K562 (cell line): Measurements from ENCODE around the gene NUP188. TPM values are rescaled to one million over a fixed set of nuclear protein-coding genes. Genes with fewer than 3 reads are reported as not detected.

Source experiments
- CBX1 ChIP-seq: sonication (generic); IDR thresholded peaks from 2 replicates; pipeline ENCODE4 v1.6.1; 2016; ENCODE audit warnings: antibody characterized with exemption, low read depth, mild to moderate bottlenecking
- E2F3 ChIP-seq: fragments of 250-450 bp; sonication (Bioruptor Pico); IDR thresholded peaks from 2 replicates; pipeline ENCODE4 v1.4.0; 2020; ENCODE audit warnings: mild to moderate bottlenecking
- NCOA2 ChIP-seq, 2 experiments: fragments of 450-650 bp; IDR thresholded peaks; 2 replicates each; pipeline ENCODE4 v1.6.1; 2018; ENCODE audit warnings: mild to moderate bottlenecking in 2 of 2, moderate library complexity in 1 of 2; ENCODE audit not compliant: partially characterized antibody in 2 of 2
- NR1H2 ChIP-seq: sonication (generic); formaldehyde crosslinking; IDR thresholded peaks from 2 replicates; pipeline ENCODE4 v1.4.0; 2020; ENCODE audit warnings: mild to moderate bottlenecking, missing genetic modification reagents
- SAP30 ChIP-seq: fragments of 200-600 bp; sonication (generic); IDR thresholded peaks from 2 replicates; pipeline ENCODE4 v1.6.1; 2012; ENCODE audit warnings: borderline replicate concordance, low read depth, mild to moderate bottlenecking, moderate library complexity, low read length, control low read depth, inconsistent platforms; ENCODE audit not compliant: insufficient read depth, poor library complexity, severe bottlenecking
- SMARCC2 ChIP-seq: fragments of 450-650 bp; IDR thresholded peaks from 2 replicates; pipeline ENCODE4 v1.6.1; 2017; ENCODE audit warnings: antibody characterized with exemption, moderate library complexity, mild to moderate bottlenecking, low read depth
- SRSF7 ChIP-seq: fragments of 200-400 bp; formaldehyde crosslinking; optimal IDR thresholded peaks from 2 replicates; pipeline ENCODE3; 2017; ENCODE audit warnings: mild to moderate bottlenecking, low read depth, low read length
- ZNF12 ChIP-seq: sonication (generic); formaldehyde crosslinking; IDR thresholded peaks from 2 replicates; pipeline ENCODE4 v1.4.0; 2020; ENCODE audit warnings: mild to moderate bottlenecking, missing genetic modification reagents
- ZNF354B ChIP-seq: fragments of 250-450 bp; sonication (Bioruptor Pico); IDR thresholded peaks from 2 replicates; pipeline ENCODE4 v1.4.0; 2020
- polyA plus RNA-seq, 8 experiments: library from polyadenylated mRNA; depleted of rRNA in 4 of 8; stranded (reverse) in 5 of 8; unstranded in 3 of 8; fragments of >200 nt; fragmentation: Nextera tagmentation in 2 of 8; fragmentation: Illumina TruSeq in 1 of 8; extraction: Ambion mirVana in 2 of 8; extraction: Trizol in 1 of 8; gene quantifications; 2 replicates each; pipeline versions ENCODE4 v1.2.1 to v1.2.3, GENCODE V29; 2011 to 2014; ENCODE audit warnings: inconsistent platforms in 1 of 8, missing spikeins in 1 of 8
- total RNA-seq, 7 experiments: library from RNA; depleted of rRNA in 6 of 7; stranded (reverse); fragments of >200 nt in 6 of 7; fragmentation: Illumina TruSeq in 2 of 7; extraction: Trizol in 2 of 7; gene quantifications; 2 replicates each; pipeline versions ENCODE4 v1.2.1 to v1.2.3, GENCODE V29; 2011 to 2021; ENCODE audit warnings: low replicate concordance in 1 of 7
- TF ChIP-seq, protein P1 (sequence below): fragments of 450-650 bp; IDR thresholded peaks from 2 replicates; pipeline ENCODE4 v1.6.1; 2018; ENCODE audit not compliant: partially characterized antibody
- TF ChIP-seq, protein P2 (sequence below): fragments of 250-450 bp; sonication (Bioruptor Pico); IDR thresholded peaks from 2 replicates; pipeline ENCODE4 v1.4.0; 2020
- TF ChIP-seq, protein P3 (sequence below): fragments of 450-650 bp; formaldehyde crosslinking; conservative IDR thresholded peaks from 2 replicates; pipeline ENCODE4 v1.4.0; 2022; ENCODE audit warnings: mild to moderate bottlenecking, missing genetic modification characterization

NUP188 gene
- total and polyA plus RNA-seq, 9 of the 15 experiments (the other 6 are each of a cell fraction or from before 2014, with no cell fraction given), result 11.7 to 135 (median 70.6) TPM

DNA sequence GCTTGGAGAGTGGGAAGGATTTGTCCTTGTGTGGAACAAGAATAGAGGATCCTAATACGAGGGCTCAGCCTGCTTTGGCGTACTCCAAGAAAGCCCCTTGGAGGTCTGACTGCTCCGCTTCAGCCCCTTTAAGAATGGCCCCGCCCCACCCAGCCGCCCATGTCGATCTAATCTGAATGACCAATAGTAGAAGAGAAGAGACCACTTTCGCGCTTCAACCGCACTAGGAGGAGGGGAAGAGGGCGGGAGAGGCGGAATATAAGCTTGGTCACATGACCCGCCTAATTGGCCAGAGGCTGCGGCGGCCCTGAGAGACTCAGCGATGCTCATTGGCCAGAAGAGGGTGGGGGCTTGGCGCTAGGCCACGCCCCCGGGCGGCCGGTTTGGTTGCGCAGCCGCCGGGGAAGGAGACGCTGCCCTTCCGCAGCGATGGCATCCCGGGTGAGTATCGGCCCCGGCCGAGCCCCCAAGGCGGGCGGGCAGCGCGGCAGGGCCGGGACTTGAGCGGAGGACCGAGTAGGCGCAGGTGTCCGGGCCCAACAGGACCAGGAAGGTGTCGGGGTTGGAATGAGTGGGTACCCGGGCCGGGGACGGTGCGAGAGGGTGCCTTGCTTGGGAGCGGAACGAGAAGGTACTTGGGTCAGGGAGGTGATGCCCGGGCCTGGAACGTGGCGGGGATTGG is 88.9 kb downstream of the NUP188 start, which contains the start of gene MIGA2 (continued):
- TF ChIP-seq NR1H2 (no peak), SMARCC2 (no peak), ZNF354B (no peak), E2F3 (no peak), SAP30 (peak; percentile 84), NCOA2 (IDR thresholded peaks at IDR 0.05; ENCODE audit: partially characterized antibody in 2 of 2) (no peak), ZNF12 (CRISPR knock-in tag) (no peak), CBX1 (no peak; the same call in 1 of the 2 replicates), SRSF7 (no peak)
- TF ChIP-seq, protein P1, sequence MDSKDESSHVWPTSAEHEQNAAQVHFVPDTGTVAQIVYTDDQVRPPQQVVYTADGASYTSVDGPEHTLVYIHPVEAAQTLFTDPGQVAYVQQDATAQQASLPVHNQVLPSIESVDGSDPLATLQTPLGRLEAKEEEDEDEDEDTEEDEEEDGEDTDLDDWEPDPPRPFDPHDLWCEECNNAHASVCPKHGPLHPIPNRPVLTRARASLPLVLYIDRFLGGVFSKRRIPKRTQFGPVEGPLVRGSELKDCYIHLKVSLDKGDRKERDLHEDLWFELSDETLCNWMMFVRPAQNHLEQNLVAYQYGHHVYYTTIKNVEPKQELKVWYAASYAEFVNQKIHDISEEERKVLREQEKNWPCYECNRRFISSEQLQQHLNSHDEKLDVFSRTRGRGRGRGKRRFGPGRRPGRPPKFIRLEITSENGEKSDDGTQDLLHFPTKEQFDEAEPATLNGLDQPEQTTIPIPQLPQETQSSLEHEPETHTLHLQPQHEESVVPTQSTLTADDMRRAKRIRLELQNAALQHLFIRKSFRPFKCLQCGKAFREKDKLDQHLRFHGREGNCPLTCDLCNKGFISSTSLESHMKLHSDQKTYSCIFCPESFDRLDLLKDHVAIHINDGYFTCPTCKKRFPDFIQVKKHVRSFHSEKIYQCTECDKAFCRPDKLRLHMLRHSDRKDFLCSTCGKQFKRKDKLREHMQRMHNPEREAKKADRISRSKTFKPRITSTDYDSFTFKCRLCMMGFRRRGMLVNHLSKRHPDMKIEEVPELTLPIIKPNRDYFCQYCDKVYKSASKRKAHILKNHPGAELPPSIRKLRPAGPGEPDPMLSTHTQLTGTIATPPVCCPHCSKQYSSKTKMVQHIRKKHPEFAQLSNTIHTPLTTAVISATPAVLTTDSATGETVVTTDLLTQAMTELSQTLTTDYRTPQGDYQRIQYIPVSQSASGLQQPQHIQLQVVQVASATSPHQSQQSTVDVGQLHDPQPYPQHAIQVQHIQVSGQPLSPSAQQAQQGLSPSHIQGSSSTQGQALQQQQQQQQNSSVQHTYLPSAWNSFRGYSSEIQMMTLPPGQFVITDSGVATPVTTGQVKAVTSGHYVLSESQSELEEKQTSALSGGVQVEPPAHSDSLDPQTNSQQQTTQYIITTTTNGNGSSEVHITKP, result peak; percentile 56
- TF ChIP-seq, protein P2, sequence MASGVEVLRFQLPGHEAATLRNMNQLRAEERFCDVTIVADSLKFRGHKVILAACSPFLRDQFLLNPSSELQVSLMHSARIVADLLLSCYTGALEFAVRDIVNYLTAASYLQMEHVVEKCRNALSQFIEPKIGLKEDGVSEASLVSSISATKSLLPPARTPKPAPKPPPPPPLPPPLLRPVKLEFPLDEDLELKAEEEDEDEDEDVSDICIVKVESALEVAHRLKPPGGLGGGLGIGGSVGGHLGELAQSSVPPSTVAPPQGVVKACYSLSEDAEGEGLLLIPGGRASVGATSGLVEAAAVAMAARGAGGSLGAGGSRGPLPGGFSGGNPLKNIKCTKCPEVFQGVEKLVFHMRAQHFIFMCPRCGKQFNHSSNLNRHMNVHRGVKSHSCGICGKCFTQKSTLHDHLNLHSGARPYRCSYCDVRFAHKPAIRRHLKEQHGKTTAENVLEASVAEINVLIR (CRISPR knock-in tag), result no peak
- TF ChIP-seq, protein P3, sequence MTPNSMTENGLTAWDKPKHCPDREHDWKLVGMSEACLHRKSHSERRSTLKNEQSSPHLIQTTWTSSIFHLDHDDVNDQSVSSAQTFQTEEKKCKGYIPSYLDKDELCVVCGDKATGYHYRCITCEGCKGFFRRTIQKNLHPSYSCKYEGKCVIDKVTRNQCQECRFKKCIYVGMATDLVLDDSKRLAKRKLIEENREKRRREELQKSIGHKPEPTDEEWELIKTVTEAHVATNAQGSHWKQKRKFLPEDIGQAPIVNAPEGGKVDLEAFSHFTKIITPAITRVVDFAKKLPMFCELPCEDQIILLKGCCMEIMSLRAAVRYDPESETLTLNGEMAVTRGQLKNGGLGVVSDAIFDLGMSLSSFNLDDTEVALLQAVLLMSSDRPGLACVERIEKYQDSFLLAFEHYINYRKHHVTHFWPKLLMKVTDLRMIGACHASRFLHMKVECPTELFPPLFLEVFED (CRISPR knock-in tag), result no peak
